ENCODE measurements around the gene SOBP.
A peak's percentile ranks its signal among the peaks of the same experiment; 100 is the strongest.

SOBP gene

GRCh38 chr6:107646176-107646575, 156.3 kb downstream of the SOBP start:
- no peaks in the 10 kb centered on the region for H3K79me1 ChIP-seq (replicated peaks; ENCODE audit: low read length, poor library complexity, severe bottlenecking)
- peaks cover 4% of the 10 kb centered on the region for H3K4me1 ChIP-seq (ENCODE audit: control insufficient read depth, insufficient read depth, low read depth, low read length)
- H2BK120ac ChIP-seq (ENCODE audit: low read depth, low read length): no peak overlapping the region
- H3K23ac ChIP-seq (ENCODE audit: low read length in 2 of 2): no peak overlapping the region
- peak overlapping the region; percentile 9 for H4K8ac ChIP-seq (ENCODE audit: low read length)
- peak overlapping the region; percentile 65 for H3K9ac ChIP-seq (ENCODE audit: low read length)
- no peak overlapping the region for H3K14ac ChIP-seq (ENCODE audit: low read length in 2 of 2)
- H3K4me3 ChIP-seq (ENCODE audit: insufficient read depth in 1 of 2, low read depth in 1 of 2, low read length in 2 of 2): peak overlapping the region; percentile 20 to 31
- no peak overlapping the region for H2BK12ac ChIP-seq (ENCODE audit: low read length in 2 of 2)
- no peak overlapping the region for H2AK5ac ChIP-seq (ENCODE audit: low read length, severe bottlenecking)
- H2BK15ac ChIP-seq (ENCODE audit: low read depth, poor library complexity, severe bottlenecking): no peak overlapping the region
- no peak overlapping the region for H3K4ac ChIP-seq (ENCODE audit: low read depth in 1 of 2, low read length in 2 of 2)
- no peak overlapping the region for H2AFZ ChIP-seq (ENCODE audit: low read depth, low read length)
- 95% methylated on average over 9 of the region's 9 CpGs for WGBS
- H3K27ac ChIP-seq (ENCODE audit: low read length, poor library complexity, severe bottlenecking): no peak overlapping the region
- no peak overlapping the region for H2BK5ac ChIP-seq (ENCODE audit: low read depth, low read length, poor library complexity, severe bottlenecking)
- no peak overlapping the region for H4K91ac ChIP-seq (ENCODE audit: low read length)
- DNase-seq: peak; percentile 15
- H3K18ac ChIP-seq (ENCODE audit: low read depth in 1 of 2, low read length in 2 of 2): no peak overlapping the region
- H3K27me3 ChIP-seq (ENCODE audit: control insufficient read depth in 1 of 2, insufficient read depth in 1 of 2, low read length in 2 of 2): peaks cover 0 to 5% of the 10 kb centered on the region in 2 experiments
- H3K4me2 ChIP-seq (ENCODE audit: low read length, poor library complexity, severe bottlenecking): no peak overlapping the region
- H3K9me3 ChIP-seq (ENCODE audit: control insufficient read depth, low read length): no peaks in the 10 kb centered on the region
- peaks cover 0 to 3% of the 10 kb centered on the region in 2 experiments for H3K36me3 ChIP-seq (ENCODE audit: control insufficient read depth in 1 of 2, insufficient read depth in 2 of 2, low read depth in 1 of 2, low read length in 2 of 2)

GRCh38 chr6:107646776-107647438, 157.0 kb downstream of the SOBP start:
- no peak overlapping the region for H3K4me2 ChIP-seq (ENCODE audit: low read length, poor library complexity, severe bottlenecking)
- no peak overlapping the region for H2BK15ac ChIP-seq (ENCODE audit: low read depth, poor library complexity, severe bottlenecking)
- no peak overlapping the region for H4K91ac ChIP-seq (ENCODE audit: low read length)
- no peaks in the 10 kb centered on the region for H3K27me3 ChIP-seq (ENCODE audit: control insufficient read depth in 1 of 2, insufficient read depth in 1 of 2, low read length in 2 of 2)
- H2BK12ac ChIP-seq (ENCODE audit: low read length in 2 of 2): no peak overlapping the region
- no peak overlapping the region for H2AFZ ChIP-seq (ENCODE audit: low read depth, low read length)
- H3K23ac ChIP-seq (ENCODE audit: low read length in 2 of 2): no peak overlapping the region
- H3K9ac ChIP-seq (ENCODE audit: low read length): peak overlapping the region; percentile 65
- no peak for DNase-seq
- H3K79me1 ChIP-seq (replicated peaks; ENCODE audit: low read length, poor library complexity, severe bottlenecking): no peaks in the 10 kb centered on the region
- H3K9me3 ChIP-seq (ENCODE audit: control insufficient read depth, low read length): peaks cover 2% of the 10 kb centered on the region
- H3K27ac ChIP-seq (ENCODE audit: low read length, poor library complexity, severe bottlenecking): no peak overlapping the region
- no peaks in the 10 kb centered on the region for H3K4me1 ChIP-seq (ENCODE audit: control insufficient read depth, insufficient read depth, low read depth, low read length)
- H4K8ac ChIP-seq (ENCODE audit: low read length): no peak overlapping the region
- no peak overlapping the region for H2BK120ac ChIP-seq (ENCODE audit: low read depth, low read length)
- 100% methylated on average over 2 of the region's 2 CpGs for WGBS
- H2BK5ac ChIP-seq (ENCODE audit: low read depth, low read length, poor library complexity, severe bottlenecking): no peak overlapping the region
- H3K14ac ChIP-seq (ENCODE audit: low read length in 2 of 2): no peak overlapping the region
- no peak overlapping the region for H2AK5ac ChIP-seq (ENCODE audit: low read length, severe bottlenecking)
- peaks cover 0 to 3% of the 10 kb centered on the region in 2 experiments for H3K36me3 ChIP-seq (ENCODE audit: control insufficient read depth in 1 of 2, insufficient read depth in 2 of 2, low read depth in 1 of 2, low read length in 2 of 2)
- no peak overlapping the region for H3K18ac ChIP-seq (ENCODE audit: low read depth in 1 of 2, low read length in 2 of 2)
- peak overlapping the region in 1 of 2 experiments; percentile 9 for H3K4ac ChIP-seq (ENCODE audit: low read depth in 1 of 2, low read length in 2 of 2)
- peak overlapping the region in 1 of 2 experiments; percentile 31 for H3K4me3 ChIP-seq (ENCODE audit: insufficient read depth in 1 of 2, low read depth in 1 of 2, low read length in 2 of 2)

- Histone ChIP-seq H3K4me3 (ENCODE audit: insufficient read depth in 1 of 2, low read depth in 1 of 2, low read length in 2 of 2) (no peak overlapping the region), H3K27ac (ENCODE audit: low read length, poor library complexity, severe bottlenecking) (no peak overlapping the region), H3K79me1 (replicated peaks; ENCODE audit: low read length, poor library complexity, severe bottlenecking) (no peaks in the 10 kb centered on the region), H4K8ac (ENCODE audit: low read length) (no peak overlapping the region), H3K27me3 (ENCODE audit: control insufficient read depth in 1 of 2, insufficient read depth in 1 of 2, low read length in 2 of 2) (no peaks in the 10 kb centered on the region), H3K4ac (ENCODE audit: low read depth in 1 of 2, low read length in 2 of 2) (no peak overlapping the region), H2BK120ac (ENCODE audit: low read depth, low read length) (no peak overlapping the region), H3K14ac (ENCODE audit: low read length in 2 of 2) (no peak overlapping the region), H3K9me3 (ENCODE audit: control insufficient read depth, low read length) (peaks cover 2% of the 10 kb centered on the region), H2BK15ac (ENCODE audit: low read depth, poor library complexity, severe bottlenecking) (no peak overlapping the region), H3K23ac (ENCODE audit: low read length in 2 of 2) (no peak overlapping the region), H2AFZ (ENCODE audit: low read depth, low read length) (no peak overlapping the region), H2AK5ac (ENCODE audit: low read length, severe bottlenecking) (no peak overlapping the region), H2BK12ac (ENCODE audit: low read length in 2 of 2) (no peak overlapping the region), H2BK5ac (ENCODE audit: low read depth, low read length, poor library complexity, severe bottlenecking) (no peak overlapping the region), H3K18ac (ENCODE audit: low read depth in 1 of 2, low read length in 2 of 2) (no peak overlapping the region), H3K4me1 (ENCODE audit: control insufficient read depth, insufficient read depth, low read depth, low read length) (no peaks in the 10 kb centered on the region), H3K9ac (ENCODE audit: low read length) (no peak overlapping the region), H3K4me2 (ENCODE audit: low read length, poor library complexity, severe bottlenecking) (no peak overlapping the region), H4K91ac (ENCODE audit: low read length) (no peak overlapping the region), H3K36me3 (ENCODE audit: control insufficient read depth in 1 of 2, insufficient read depth in 2 of 2, low read depth in 1 of 2, low read length in 2 of 2) (peaks cover 0 to 3% of the 10 kb centered on the region in 2 experiments)
- 92% methylated on average over 9 of the region's 9 CpGs for WGBS
- DNase-seq: no peak
Measured at GRCh38 chr6:107647439-107647948, 157.6 kb downstream of the SOBP start.

GRCh38 chr6:107648983-107649382, 159.1 kb downstream of the SOBP start:
- 58% methylated on average over 1 of the region's 1 CpG for WGBS

More at GRCh38 chr6:107648983-107649382, 159.1 kb downstream of the SOBP start:
- no peak overlapping the region for H2AFZ ChIP-seq (ENCODE audit: low read depth, low read length)
- H3K36me3 ChIP-seq (ENCODE audit: control insufficient read depth in 1 of 2, insufficient read depth in 2 of 2, low read depth in 1 of 2, low read length in 2 of 2): peaks cover 0 to 3% of the 10 kb centered on the region in 2 experiments
- no peaks in the 10 kb centered on the region for H3K4me1 ChIP-seq (ENCODE audit: control insufficient read depth, insufficient read depth, low read depth, low read length)
- H3K27me3 ChIP-seq (ENCODE audit: control insufficient read depth in 1 of 2, insufficient read depth in 1 of 2, low read length in 2 of 2): no peaks in the 10 kb centered on the region
- H3K14ac ChIP-seq (ENCODE audit: low read length in 2 of 2): no peak overlapping the region
- H2AK5ac ChIP-seq (ENCODE audit: low read length, severe bottlenecking): no peak overlapping the region
- no peak overlapping the region for H2BK5ac ChIP-seq (ENCODE audit: low read depth, low read length, poor library complexity, severe bottlenecking)
- no peak overlapping the region for H2BK120ac ChIP-seq (ENCODE audit: low read depth, low read length)
- H4K8ac ChIP-seq (ENCODE audit: low read length): no peak overlapping the region
- no peak overlapping the region for H3K4me3 ChIP-seq (ENCODE audit: insufficient read depth in 1 of 2, low read depth in 1 of 2, low read length in 2 of 2)
- H3K79me1 ChIP-seq (replicated peaks; ENCODE audit: low read length, poor library complexity, severe bottlenecking): no peaks in the 10 kb centered on the region
- no peak overlapping the region for H3K27ac ChIP-seq (ENCODE audit: low read length, poor library complexity, severe bottlenecking)
- H3K9ac ChIP-seq (ENCODE audit: low read length): no peak overlapping the region
- H2BK12ac ChIP-seq (ENCODE audit: low read length in 2 of 2): no peak overlapping the region
- DNase-seq: no peak
- H2BK15ac ChIP-seq (ENCODE audit: low read depth, poor library complexity, severe bottlenecking): no peak overlapping the region
- H3K23ac ChIP-seq (ENCODE audit: low read length in 2 of 2): no peak overlapping the region
- no peak overlapping the region for H3K18ac ChIP-seq (ENCODE audit: low read depth in 1 of 2, low read length in 2 of 2)
- no peak overlapping the region for H4K91ac ChIP-seq (ENCODE audit: low read length)
- H3K4ac ChIP-seq (ENCODE audit: low read depth in 1 of 2, low read length in 2 of 2): no peak overlapping the region
- H3K9me3 ChIP-seq (ENCODE audit: control insufficient read depth, low read length): peaks cover 2% of the 10 kb centered on the region
- no peak overlapping the region for H3K4me2 ChIP-seq (ENCODE audit: low read length, poor library complexity, severe bottlenecking)
